Measurements from ENCODE around the gene SEMA4D.

SEMA4D gene

GRCh38 chr9:89446261-89446960, 51.5 kb downstream of the SEMA4D start:
- H3K27me3 ChIP-seq (ENCODE audit: insufficient read depth, low read length), result no peaks in the 10 kb centered on the region
- no peaks in the 10 kb centered on the region for H3K4me1 ChIP-seq (ENCODE audit: insufficient read depth, low read length)
- no peak overlapping the region for H2AFZ ChIP-seq (ENCODE audit: low read depth, low read length)
- no peaks in the 10 kb centered on the region for H3K36me3 ChIP-seq (ENCODE audit: insufficient read depth, low read length)
- H3K4me3 ChIP-seq (ENCODE audit: low read length), result no peak overlapping the region
- H3K9me3 ChIP-seq (ENCODE audit: low read length), result no peaks in the 10 kb centered on the region

GRCh38 chr9:89445801-89446251, 52.1 kb downstream of the SEMA4D start:
- Histone ChIP-seq H3K27me3 (ENCODE audit: insufficient read depth, low read length) (no peaks in the 10 kb centered on the region), H3K9me3 (ENCODE audit: low read length) (no peaks in the 10 kb centered on the region), H3K36me3 (ENCODE audit: insufficient read depth, low read length) (no peaks in the 10 kb centered on the region), H3K4me1 (ENCODE audit: insufficient read depth, low read length) (no peaks in the 10 kb centered on the region), H3K4me3 (ENCODE audit: low read length) (no peak overlapping the region), H2AFZ (ENCODE audit: low read depth, low read length) (no peak overlapping the region)

GRCh38 chr9:89444925-89445765, 52.8 kb downstream of the SEMA4D start:
- Histone ChIP-seq H2AFZ (ENCODE audit: low read depth, low read length) (no peak overlapping the region), H3K4me1 (ENCODE audit: insufficient read depth, low read length) (no peaks in the 10 kb centered on the region), H3K27me3 (ENCODE audit: insufficient read depth, low read length) (no peaks in the 10 kb centered on the region), H3K36me3 (ENCODE audit: insufficient read depth, low read length) (no peaks in the 10 kb centered on the region), H3K9me3 (ENCODE audit: low read length) (no peaks in the 10 kb centered on the region), H3K4me3 (ENCODE audit: low read length) (no peak overlapping the region)

GRCh38 chr9:89444274-89444673, 53.6 kb downstream of the SEMA4D start:
- Histone ChIP-seq H3K9me3 (ENCODE audit: low read length) (no peaks in the 10 kb centered on the region), H3K4me1 (ENCODE audit: insufficient read depth, low read length) (no peaks in the 10 kb centered on the region), H3K27me3 (ENCODE audit: insufficient read depth, low read length) (no peaks in the 10 kb centered on the region), H3K36me3 (ENCODE audit: insufficient read depth, low read length) (no peaks in the 10 kb centered on the region), H3K4me3 (ENCODE audit: low read length) (no peak overlapping the region), H2AFZ (ENCODE audit: low read depth, low read length) (no peak overlapping the region)

- Histone ChIP-seq H3K4me1 (ENCODE audit: insufficient read depth, low read length) (no peaks in the 10 kb centered on the region), H2AFZ (ENCODE audit: low read depth, low read length) (no peak overlapping the region), H3K9me3 (ENCODE audit: low read length) (no peaks in the 10 kb centered on the region), H3K27me3 (ENCODE audit: insufficient read depth, low read length) (no peaks in the 10 kb centered on the region), H3K36me3 (ENCODE audit: insufficient read depth, low read length) (no peaks in the 10 kb centered on the region), H3K4me3 (ENCODE audit: low read length) (no peak overlapping the region)
Observed at GRCh38 chr9:89442981-89443814, 54.7 kb downstream of the SEMA4D start.

- no peaks in the 10 kb centered on the region for H3K4me1 ChIP-seq (ENCODE audit: insufficient read depth, low read length)
- H3K9me3 ChIP-seq (ENCODE audit: low read length), result no peaks in the 10 kb centered on the region
- no peak overlapping the region for H2AFZ ChIP-seq (ENCODE audit: low read depth, low read length)
- no peak overlapping the region for H3K4me3 ChIP-seq (ENCODE audit: low read length)
- no peaks in the 10 kb centered on the region for H3K27me3 ChIP-seq (ENCODE audit: insufficient read depth, low read length)
- no peaks in the 10 kb centered on the region for H3K36me3 ChIP-seq (ENCODE audit: insufficient read depth, low read length)
Observed at GRCh38 chr9:89442501-89442978, 55.4 kb downstream of the SEMA4D start.

GRCh38 chr9:89441986-89442385, 55.9 kb downstream of the SEMA4D start:
- Histone ChIP-seq H3K27me3 (ENCODE audit: insufficient read depth, low read length) (no peaks in the 10 kb centered on the region), H3K36me3 (ENCODE audit: insufficient read depth, low read length) (no peaks in the 10 kb centered on the region), H3K9me3 (ENCODE audit: low read length) (no peaks in the 10 kb centered on the region), H3K4me3 (ENCODE audit: low read length) (no peak overlapping the region), H2AFZ (ENCODE audit: low read depth, low read length) (no peak overlapping the region), H3K4me1 (ENCODE audit: insufficient read depth, low read length) (no peaks in the 10 kb centered on the region)

- Histone ChIP-seq H3K4me1 (ENCODE audit: insufficient read depth, low read length) (no peaks in the 10 kb centered on the region), H3K4me3 (ENCODE audit: low read length) (no peak overlapping the region)
Observed at GRCh38 chr9:89441655-89441970, 56.3 kb downstream of the SEMA4D start.

GRCh38 chr9:89440951-89441654, 56.8 kb downstream of the SEMA4D start:
- Histone ChIP-seq H3K27me3 (ENCODE audit: insufficient read depth, low read length) (no peaks in the 10 kb centered on the region), H3K4me1 (ENCODE audit: insufficient read depth, low read length) (no peaks in the 10 kb centered on the region), H3K9me3 (ENCODE audit: low read length) (no peaks in the 10 kb centered on the region), H3K4me3 (ENCODE audit: low read length) (no peak overlapping the region), H3K36me3 (ENCODE audit: insufficient read depth, low read length) (no peaks in the 10 kb centered on the region), H2AFZ (ENCODE audit: low read depth, low read length) (no peak overlapping the region)

More at GRCh38 chr9:89441655-89441970, 56.3 kb downstream of the SEMA4D start:
- H3K27me3 ChIP-seq (ENCODE audit: insufficient read depth, low read length), result no peaks in the 10 kb centered on the region
- H3K9me3 ChIP-seq (ENCODE audit: low read length), result no peaks in the 10 kb centered on the region
- no peak overlapping the region for H2AFZ ChIP-seq (ENCODE audit: low read depth, low read length)
- no peaks in the 10 kb centered on the region for H3K36me3 ChIP-seq (ENCODE audit: insufficient read depth, low read length)

- Histone ChIP-seq H3K4me1 (ENCODE audit: insufficient read depth, low read length) (peaks cover 3% of the 10 kb centered on the region), H3K4me3 (ENCODE audit: low read length) (no peak overlapping the region), H3K9me3 (ENCODE audit: low read length) (no peaks in the 10 kb centered on the region), H3K27me3 (ENCODE audit: insufficient read depth, low read length) (no peaks in the 10 kb centered on the region), H2AFZ (ENCODE audit: low read depth, low read length) (no peak overlapping the region), H3K36me3 (ENCODE audit: insufficient read depth, low read length) (no peaks in the 10 kb centered on the region)
Observed at GRCh38 chr9:89440548-89440947, 57.4 kb downstream of the SEMA4D start.

- H3K36me3 ChIP-seq (ENCODE audit: insufficient read depth, low read length), result no peaks in the 10 kb centered on the region
- no peak overlapping the region for H3K4me3 ChIP-seq (ENCODE audit: low read length)
- H2AFZ ChIP-seq (ENCODE audit: low read depth, low read length), result no peak overlapping the region
- peaks cover 8% of the 10 kb centered on the region for H3K4me1 ChIP-seq (ENCODE audit: insufficient read depth, low read length)
- H3K9me3 ChIP-seq (ENCODE audit: low read length), result no peaks in the 10 kb centered on the region
- H3K27me3 ChIP-seq (ENCODE audit: insufficient read depth, low read length), result no peaks in the 10 kb centered on the region
Observed at GRCh38 chr9:89440046-89440445, 57.9 kb downstream of the SEMA4D start.

GRCh38 chr9:89439571-89439970, 58.3 kb downstream of the SEMA4D start:
- Histone ChIP-seq H3K4me1 (ENCODE audit: insufficient read depth, low read length) (peaks cover 9% of the 10 kb centered on the region), H3K27me3 (ENCODE audit: insufficient read depth, low read length) (no peaks in the 10 kb centered on the region), H3K36me3 (ENCODE audit: insufficient read depth, low read length) (no peaks in the 10 kb centered on the region), H2AFZ (ENCODE audit: low read depth, low read length) (no peak overlapping the region), H3K4me3 (ENCODE audit: low read length) (no peak overlapping the region), H3K9me3 (ENCODE audit: low read length) (no peaks in the 10 kb centered on the region)
